GM23338 (cell line): ENCODE measurements around the gene LRRC27.
"Not testable (repeated sequence)": the region's sequence is repeated elsewhere in the genome, so short reads cannot be mapped to it uniquely, and the experiment has no call there.

ENCODE experiments used
- CTCF ChIP-seq, 2 experiments: fragments of 200-600 bp in 1 of 2; sonication (generic) in 1 of 2; conservative IDR thresholded peaks; 2 replicates each; pipeline versions ENCODE4 v1.5.1 to v1.6.1; 2016 to 2017; ENCODE audit warnings: antibody characterized with exemption in 2 of 2, low read depth in 2 of 2, mild to moderate bottlenecking in 2 of 2, moderate library complexity in 1 of 2
- EZH2phosphoT487 ChIP-seq: fragments of 200-600 bp; sonication (generic); IDR thresholded peaks from one replicate; pipeline ENCODE4 v1.8.1; 2018; ENCODE audit warnings: antibody characterized with exemption; ENCODE audit not compliant: unreplicated experiment
- POLR2AphosphoS5 ChIP-seq: IDR thresholded peaks from 2 replicates; pipeline ENCODE4 v1.6.1; 2016; ENCODE audit warnings: antibody characterized with exemption, low read depth

- TF ChIP-seq CTCF (conservative IDR thresholded peaks at IDR 0.05; ENCODE audit: low read depth in 2 of 2); EZH2phosphoT487; POLR2AphosphoS5: not testable (repeated sequence)
Observed at GRCh38 chr10:132380986-132381385, 49.0 kb downstream of the LRRC27 start.
